Ishikawa (cell line): ENCODE measurements around the gene MT3.

Source experiments
- CEBPB ChIP-seq: IDR thresholded peaks from 2 replicates; pipeline ENCODE4 v1.6.1; 2012
- CREB1 ChIP-seq: IDR thresholded peaks from 2 replicates; pipeline ENCODE4 v1.6.1; 2012; ENCODE audit warnings: low read depth
- EGR1 ChIP-seq: IDR thresholded peaks from 2 replicates; pipeline ENCODE4 v1.6.1; 2012
- EP300 ChIP-seq: IDR thresholded peaks from 2 replicates; pipeline ENCODE4 v1.6.1; 2012; ENCODE audit warnings: borderline replicate concordance
- FOXM1 ChIP-seq: IDR thresholded peaks from 2 replicates; pipeline ENCODE4 v1.6.1; 2012; ENCODE audit warnings: low read depth, borderline replicate concordance
- NFIC ChIP-seq: IDR thresholded peaks from 2 replicates; pipeline ENCODE4 v1.6.1; 2012
- RAD21 ChIP-seq: IDR thresholded peaks from 2 replicates; pipeline ENCODE4 v1.6.1; 2012; ENCODE audit warnings: low read depth
- TAF1 ChIP-seq: IDR thresholded peaks from 2 replicates; pipeline ENCODE4 v1.6.1; 2012; ENCODE audit warnings: low read depth, mild to moderate bottlenecking
- TCF12 ChIP-seq: IDR thresholded peaks from 2 replicates; pipeline ENCODE4 v1.6.1; 2012; ENCODE audit warnings: low read depth
- TEAD4 ChIP-seq: IDR thresholded peaks from 2 replicates; pipeline ENCODE4 v1.6.1; 2012
- YY1 ChIP-seq: IDR thresholded peaks from 2 replicates; pipeline ENCODE4 v1.6.1; 2012; ENCODE audit warnings: low read depth
- ZBTB7A ChIP-seq: IDR thresholded peaks from 2 replicates; pipeline ENCODE4 v1.6.1; 2012; ENCODE audit warnings: low read depth
- TF ChIP-seq, protein P1 (sequence below): IDR thresholded peaks from 2 replicates; pipeline ENCODE4 v1.6.1; 2012; ENCODE audit warnings: low read depth, mild to moderate bottlenecking
- TF ChIP-seq, protein P2 (sequence below): IDR thresholded peaks from 2 replicates; pipeline ENCODE4 v1.6.1; 2012
- TF ChIP-seq, protein P3 (sequence below): IDR thresholded peaks from 2 replicates; pipeline ENCODE4 v1.6.1; 2012

Gene MT3

DNA sequence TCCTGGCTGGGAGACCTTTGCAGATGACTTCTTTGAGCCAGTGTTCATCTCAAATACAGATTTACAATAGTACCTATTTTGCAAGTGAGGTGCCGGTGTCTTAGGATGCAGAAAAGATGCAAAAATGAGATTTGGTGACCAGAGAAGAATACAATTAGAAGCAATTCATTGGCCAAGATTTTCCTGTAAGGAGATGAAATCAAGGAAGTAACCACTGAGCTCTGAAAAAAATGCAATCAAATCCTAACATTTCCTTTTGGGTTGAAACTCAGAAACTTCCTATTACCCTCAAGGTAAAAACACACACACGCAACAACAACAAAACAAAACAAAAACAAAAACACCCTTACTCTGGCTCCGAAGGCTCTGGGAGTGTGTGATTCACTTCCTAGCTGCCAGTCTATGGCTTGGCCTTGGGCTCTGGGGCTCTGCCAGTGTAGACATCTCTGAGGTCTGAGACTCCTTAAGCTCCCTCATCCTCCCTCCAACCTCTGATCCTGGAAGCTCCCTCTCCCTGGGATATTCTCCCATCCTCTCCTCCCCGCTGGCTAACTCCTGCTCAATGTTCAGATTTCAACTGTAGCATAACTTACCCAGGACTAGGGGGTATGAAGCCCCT lies 41.3 kb upstream of the MT3 start:
- TF ChIP-seq FOXM1 (no peak), RAD21 (no peak), TEAD4 (no peak), TCF12 (no peak), TAF1 (no peak), NFIC (no peak), CREB1 (no peak), CEBPB (no peak), YY1 (no peak)
- TF ChIP-seq, protein P1, sequence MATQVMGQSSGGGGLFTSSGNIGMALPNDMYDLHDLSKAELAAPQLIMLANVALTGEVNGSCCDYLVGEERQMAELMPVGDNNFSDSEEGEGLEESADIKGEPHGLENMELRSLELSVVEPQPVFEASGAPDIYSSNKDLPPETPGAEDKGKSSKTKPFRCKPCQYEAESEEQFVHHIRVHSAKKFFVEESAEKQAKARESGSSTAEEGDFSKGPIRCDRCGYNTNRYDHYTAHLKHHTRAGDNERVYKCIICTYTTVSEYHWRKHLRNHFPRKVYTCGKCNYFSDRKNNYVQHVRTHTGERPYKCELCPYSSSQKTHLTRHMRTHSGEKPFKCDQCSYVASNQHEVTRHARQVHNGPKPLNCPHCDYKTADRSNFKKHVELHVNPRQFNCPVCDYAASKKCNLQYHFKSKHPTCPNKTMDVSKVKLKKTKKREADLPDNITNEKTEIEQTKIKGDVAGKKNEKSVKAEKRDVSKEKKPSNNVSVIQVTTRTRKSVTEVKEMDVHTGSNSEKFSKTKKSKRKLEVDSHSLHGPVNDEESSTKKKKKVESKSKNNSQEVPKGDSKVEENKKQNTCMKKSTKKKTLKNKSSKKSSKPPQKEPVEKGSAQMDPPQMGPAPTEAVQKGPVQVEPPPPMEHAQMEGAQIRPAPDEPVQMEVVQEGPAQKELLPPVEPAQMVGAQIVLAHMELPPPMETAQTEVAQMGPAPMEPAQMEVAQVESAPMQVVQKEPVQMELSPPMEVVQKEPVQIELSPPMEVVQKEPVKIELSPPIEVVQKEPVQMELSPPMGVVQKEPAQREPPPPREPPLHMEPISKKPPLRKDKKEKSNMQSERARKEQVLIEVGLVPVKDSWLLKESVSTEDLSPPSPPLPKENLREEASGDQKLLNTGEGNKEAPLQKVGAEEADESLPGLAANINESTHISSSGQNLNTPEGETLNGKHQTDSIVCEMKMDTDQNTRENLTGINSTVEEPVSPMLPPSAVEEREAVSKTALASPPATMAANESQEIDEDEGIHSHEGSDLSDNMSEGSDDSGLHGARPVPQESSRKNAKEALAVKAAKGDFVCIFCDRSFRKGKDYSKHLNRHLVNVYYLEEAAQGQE: no peak

DNA sequence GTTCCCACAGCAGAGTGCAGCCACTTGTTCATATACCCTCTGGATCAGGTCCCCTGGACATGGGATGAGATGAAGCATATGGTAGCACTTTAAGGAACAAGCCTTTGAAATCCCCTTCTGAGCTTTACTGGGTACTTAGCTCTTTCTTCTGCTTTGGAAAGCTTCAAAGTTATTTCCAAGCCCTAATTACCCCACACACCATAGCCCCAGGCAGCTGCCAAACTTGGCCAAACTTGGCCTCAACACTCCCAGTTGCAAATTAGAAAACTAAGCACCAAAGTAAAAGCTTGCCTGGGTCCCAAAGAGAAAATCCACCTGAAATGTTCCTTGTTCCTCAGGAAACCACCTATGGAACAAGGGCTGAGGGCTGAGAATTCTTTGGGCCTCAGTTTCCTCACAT lies 40.2 kb upstream of the MT3 start:
- TF ChIP-seq, protein P2, sequence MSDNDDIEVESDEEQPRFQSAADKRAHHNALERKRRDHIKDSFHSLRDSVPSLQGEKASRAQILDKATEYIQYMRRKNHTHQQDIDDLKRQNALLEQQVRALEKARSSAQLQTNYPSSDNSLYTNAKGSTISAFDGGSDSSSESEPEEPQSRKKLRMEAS: no peak
- TF ChIP-seq EGR1: no peak
- no peak for TF ChIP-seq CREB1
- no peak for TF ChIP-seq FOXM1
- TF ChIP-seq, protein P3, sequence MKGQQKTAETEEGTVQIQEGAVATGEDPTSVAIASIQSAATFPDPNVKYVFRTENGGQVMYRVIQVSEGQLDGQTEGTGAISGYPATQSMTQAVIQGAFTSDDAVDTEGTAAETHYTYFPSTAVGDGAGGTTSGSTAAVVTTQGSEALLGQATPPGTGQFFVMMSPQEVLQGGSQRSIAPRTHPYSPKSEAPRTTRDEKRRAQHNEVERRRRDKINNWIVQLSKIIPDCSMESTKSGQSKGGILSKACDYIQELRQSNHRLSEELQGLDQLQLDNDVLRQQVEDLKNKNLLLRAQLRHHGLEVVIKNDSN: no peak
- TF ChIP-seq EP300: no peak
- no peak for TF ChIP-seq CEBPB
- TF ChIP-seq RAD21: no peak
- no peak for TF ChIP-seq TCF12
- no peak for TF ChIP-seq ZBTB7A
- TF ChIP-seq YY1: no peak
- no peak for TF ChIP-seq TEAD4
- TF ChIP-seq TAF1: no peak
- TF ChIP-seq, protein P1: no peak
- TF ChIP-seq NFIC: no peak

DNA sequence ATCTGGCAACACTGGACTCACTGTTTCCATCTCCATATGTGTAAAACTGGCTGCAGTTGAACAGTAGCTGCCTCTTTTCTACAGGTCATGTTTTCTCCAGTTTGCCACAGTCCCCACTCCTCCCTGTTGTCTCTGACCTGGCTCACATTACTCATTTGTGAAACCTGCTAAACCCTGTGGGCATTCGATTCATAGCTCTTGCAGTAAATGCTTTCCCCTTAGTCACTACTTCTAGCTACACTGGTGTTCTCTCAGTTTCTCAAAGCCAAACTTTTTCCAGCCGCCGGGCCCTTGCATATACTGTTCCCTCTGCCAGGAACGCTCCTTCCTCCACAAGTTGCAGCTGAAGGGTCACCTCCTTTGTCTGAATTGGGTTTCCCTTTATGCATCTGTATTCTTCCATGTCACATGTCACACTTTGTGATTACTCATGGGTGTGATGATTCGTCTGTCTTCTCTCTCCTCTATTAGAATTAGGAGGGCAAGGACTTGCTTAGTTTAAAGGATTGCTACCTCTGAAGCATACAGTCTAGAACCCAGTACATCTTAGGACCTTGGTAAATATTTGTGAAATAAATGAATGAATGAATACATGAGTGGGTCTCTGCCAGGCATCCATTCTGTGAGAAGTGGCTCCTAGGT lies 39.5 kb upstream of the MT3 start:
- TF ChIP-seq, protein P3: no peak
- TF ChIP-seq, protein P1: no peak
- TF ChIP-seq TEAD4 (no peak), NFIC (no peak), ZBTB7A (no peak), FOXM1 (no peak), RAD21 (no peak), EGR1 (no peak), TCF12 (no peak), CEBPB (no peak), YY1 (no peak)

DNA sequence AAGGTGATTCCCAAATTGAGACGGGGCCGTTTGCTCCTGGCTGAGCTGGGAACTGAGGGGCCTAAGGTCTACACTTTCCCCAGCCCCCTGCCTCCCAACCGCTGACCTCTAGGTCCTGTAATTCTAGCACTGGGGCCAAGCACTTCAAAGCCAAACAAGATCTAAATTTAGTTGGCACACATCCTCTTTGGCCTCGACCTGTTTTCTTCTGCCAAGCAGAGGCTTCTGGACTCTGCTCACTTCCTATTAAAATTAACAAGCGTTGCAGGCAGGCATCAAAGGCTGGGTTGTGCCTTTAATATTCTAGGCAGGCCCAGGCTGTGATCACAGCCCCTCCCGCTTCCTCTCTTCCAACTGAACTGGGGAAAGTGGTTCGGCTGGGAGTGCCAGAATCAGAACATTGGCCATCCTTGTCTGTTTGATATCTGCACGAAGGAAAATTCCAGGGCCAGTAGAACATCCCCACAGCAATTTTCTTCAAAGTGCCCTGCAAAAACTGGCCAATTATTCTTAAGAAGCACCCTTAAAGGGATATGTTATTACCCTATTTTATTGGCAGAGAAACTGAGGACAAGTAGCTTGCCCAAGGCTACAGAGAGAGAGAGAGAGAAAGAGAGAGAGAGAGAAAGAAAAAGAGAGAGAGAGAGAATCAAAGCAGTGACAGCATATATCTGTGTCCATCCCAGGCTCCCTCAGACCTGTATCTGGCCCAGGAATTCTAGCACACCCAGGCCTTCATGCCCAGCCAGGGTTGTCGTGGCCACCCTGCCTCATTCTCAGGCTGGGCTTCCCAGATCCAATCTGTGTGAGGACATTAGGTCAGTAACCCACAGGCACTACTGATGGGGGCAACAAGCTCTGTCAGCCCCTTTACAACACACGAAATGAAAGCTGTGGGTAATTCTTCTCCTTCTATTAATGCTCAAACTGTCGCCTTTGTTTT lies 37.3 kb upstream of the MT3 start:
- TF ChIP-seq EP300 (no peak), EGR1 (no peak), YY1 (no peak), NFIC (no peak), ZBTB7A (no peak), TCF12 (no peak), FOXM1 (no peak), CEBPB (no peak), TEAD4 (no peak), RAD21 (no peak)
- TF ChIP-seq, protein P2: no peak
- TF ChIP-seq, protein P3: no peak
- TF ChIP-seq, protein P1: no peak
